ENCODE data around the gene TMEM165.
"Not testable (repeated sequence)": the region's sequence is repeated elsewhere in the genome, so short reads cannot be mapped to it uniquely, and the experiment has no call there.

TMEM165 gene

DNA sequence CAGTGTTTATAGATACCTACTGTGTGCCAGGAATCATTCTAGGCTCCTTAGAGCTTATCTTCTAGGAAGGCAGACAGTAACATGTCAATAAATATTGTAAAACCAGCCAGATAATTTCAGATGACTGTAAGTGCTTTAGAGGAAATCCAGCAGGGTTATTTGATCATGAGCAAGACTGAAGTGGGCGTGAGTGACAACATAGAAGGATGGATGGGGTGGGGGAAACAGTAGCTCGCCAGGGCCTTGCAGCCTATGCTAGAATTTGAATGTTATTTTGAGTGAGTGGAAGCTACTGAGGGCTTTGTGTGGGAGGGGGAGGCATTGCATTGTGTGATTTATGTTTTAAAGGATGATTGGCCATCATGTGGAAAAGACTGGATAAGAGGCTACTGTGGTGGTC lies 43.0 kb upstream of the TMEM165 start:
- Histone ChIP-seq H3K79me1 (ENCODE audit: low read length) (no peaks in the 10 kb centered on the region), H3K4me3 (ENCODE audit: low read depth, low read length) (no peak overlapping the region), H2BK12ac (ENCODE audit: low read length) (no peak overlapping the region), H3K9ac (ENCODE audit: low read length) (no peak overlapping the region), H3K4me1 (ENCODE audit: control insufficient read depth in 1 of 2, insufficient read depth in 2 of 2, low read length in 2 of 2) (peaks cover 0 to 2% of the 10 kb centered on the region in 2 experiments), H3K9me3 (ENCODE audit: insufficient read depth, low read depth, low read length) (no peaks in the 10 kb centered on the region), H3K36me3 (ENCODE audit: control insufficient read depth in 1 of 2, insufficient read depth in 2 of 2, low read length in 2 of 2) (no peaks in the 10 kb centered on the region), H3K27ac (ENCODE audit: low read depth, low read length) (no peak overlapping the region), H3K79me2 (ENCODE audit: control insufficient read depth, insufficient read depth, low read length, poor library complexity) (no peaks in the 10 kb centered on the region), H3K27me3 (ENCODE audit: insufficient read depth, low read length) (no peaks in the 10 kb centered on the region), H3K18ac (ENCODE audit: low read length) (no peak overlapping the region), H2AK5ac (ENCODE audit: low read length) (no peak overlapping the region), H2BK5ac (ENCODE audit: low read depth, low read length, poor library complexity) (no peak overlapping the region), H3K4ac (ENCODE audit: low read depth, low read length) (no peak overlapping the region), H4K8ac (ENCODE audit: low read depth, low read length) (no peak overlapping the region), H2BK120ac (ENCODE audit: insufficient read depth, low read length, poor library complexity) (no peak overlapping the region), H4K12ac (ENCODE audit: low read depth, low read length) (no peak overlapping the region), H3K23ac (ENCODE audit: low read length) (no peak overlapping the region), H2AFZ (ENCODE audit: insufficient read depth, low read length, poor library complexity) (no peak overlapping the region), H3K14ac (ENCODE audit: low read length) (no peak overlapping the region), H3K4me2 (ENCODE audit: low read length) (no peak overlapping the region), H4K91ac (ENCODE audit: low read depth, low read length) (no peak overlapping the region)
- no CpG with 5 or more reads among the region's 2 CpGs for WGBS (ENCODE audit: extremely low coverage, insufficient coverage, insufficient read length)
- no peak for DNase-seq

DNA sequence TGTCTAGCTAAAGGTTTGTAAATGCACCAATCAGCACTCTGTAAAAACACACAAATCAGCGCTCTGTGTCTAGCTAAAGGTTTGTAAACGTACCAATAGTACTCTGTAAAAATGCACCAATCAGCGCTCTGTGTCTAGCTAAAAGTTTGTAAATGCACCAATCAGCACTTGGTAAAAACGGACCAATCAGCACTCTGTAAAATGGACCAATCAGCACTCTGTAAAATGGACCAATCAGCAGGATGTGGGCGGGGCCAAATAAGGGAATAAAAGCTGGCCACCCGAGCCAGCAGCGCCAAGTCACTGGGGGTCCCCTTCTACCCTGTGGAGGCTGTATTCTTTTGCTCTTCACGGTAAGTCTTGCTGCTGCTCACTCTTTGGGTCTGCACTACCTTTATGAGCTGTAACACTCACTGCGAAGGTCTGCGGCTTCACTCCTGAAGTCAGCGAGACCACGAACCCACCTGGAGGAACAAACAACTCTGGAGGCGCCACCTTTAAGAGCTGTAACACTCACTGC lies 42.5 kb upstream of the TMEM165 start:
- not testable (repeated sequence) for H3K4me2 ChIP-seq (ENCODE audit: low read length); H3K79me2 ChIP-seq (ENCODE audit: control insufficient read depth, insufficient read depth, low read length, poor library complexity); H2AK5ac ChIP-seq (ENCODE audit: low read length); H2AFZ ChIP-seq (ENCODE audit: insufficient read depth, low read length, poor library complexity); H4K12ac ChIP-seq (ENCODE audit: low read depth, low read length); H4K8ac ChIP-seq (ENCODE audit: low read depth, low read length); DNase-seq; H2BK120ac ChIP-seq (ENCODE audit: insufficient read depth, low read length, poor library complexity); H3K18ac ChIP-seq (ENCODE audit: low read length); H3K23ac ChIP-seq (ENCODE audit: low read length); H3K79me1 ChIP-seq (ENCODE audit: low read length); H3K9ac ChIP-seq (ENCODE audit: low read length); H3K9me3 ChIP-seq (ENCODE audit: insufficient read depth, low read depth, low read length); H3K4me1 ChIP-seq (ENCODE audit: control insufficient read depth in 1 of 2, insufficient read depth in 2 of 2, low read length in 2 of 2); H3K27me3 ChIP-seq (ENCODE audit: insufficient read depth, low read length); H3K27ac ChIP-seq (ENCODE audit: low read depth, low read length); H2BK5ac ChIP-seq (ENCODE audit: low read depth, low read length, poor library complexity); H3K4me3 ChIP-seq (ENCODE audit: low read depth, low read length); H2BK12ac ChIP-seq (ENCODE audit: low read length); H3K36me3 ChIP-seq (ENCODE audit: control insufficient read depth in 1 of 2, insufficient read depth in 2 of 2, low read length in 2 of 2); H3K4ac ChIP-seq (ENCODE audit: low read depth, low read length); H3K14ac ChIP-seq (ENCODE audit: low read length); H4K91ac ChIP-seq (ENCODE audit: low read depth, low read length)
- no CpG with 5 or more reads among the region's 13 CpGs for WGBS (ENCODE audit: extremely low coverage, insufficient coverage, insufficient read length)

DNA sequence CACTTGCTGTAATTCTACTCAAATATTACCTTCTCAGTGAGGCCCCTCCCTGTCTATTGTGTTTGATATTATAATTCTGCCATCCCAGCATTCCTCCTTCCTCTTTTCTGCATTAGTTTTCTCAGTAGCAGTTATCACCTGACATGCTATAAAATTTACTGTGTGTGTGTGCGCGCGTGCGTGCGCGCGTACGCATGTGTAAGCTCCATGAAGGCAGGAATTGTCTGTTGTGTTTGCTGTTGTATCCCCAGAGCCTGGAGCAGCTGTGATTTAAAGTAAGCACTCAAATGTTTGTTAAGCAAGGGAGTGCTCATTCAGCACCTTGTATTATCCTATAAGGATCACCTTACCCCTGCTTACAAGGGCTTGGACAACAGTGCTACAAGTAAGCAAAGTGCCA lies 41.1 kb upstream of the TMEM165 start:
- Histone ChIP-seq H2BK12ac (ENCODE audit: low read length) (no peak overlapping the region), H2BK120ac (ENCODE audit: insufficient read depth, low read length, poor library complexity) (no peak overlapping the region), H3K4ac (ENCODE audit: low read depth, low read length) (no peak overlapping the region), H3K36me3 (ENCODE audit: control insufficient read depth in 1 of 2, insufficient read depth in 2 of 2, low read length in 2 of 2) (no peaks in the 10 kb centered on the region), H3K23ac (ENCODE audit: low read length) (no peak overlapping the region), H4K12ac (ENCODE audit: low read depth, low read length) (no peak overlapping the region), H3K14ac (ENCODE audit: low read length) (no peak overlapping the region), H4K91ac (ENCODE audit: low read depth, low read length) (no peak overlapping the region), H3K4me1 (ENCODE audit: control insufficient read depth in 1 of 2, insufficient read depth in 2 of 2, low read length in 2 of 2) (peaks cover 0 to 2% of the 10 kb centered on the region in 2 experiments), H3K4me2 (ENCODE audit: low read length) (no peak overlapping the region), H3K18ac (ENCODE audit: low read length) (no peak overlapping the region), H3K27me3 (ENCODE audit: insufficient read depth, low read length) (no peaks in the 10 kb centered on the region), H3K79me2 (ENCODE audit: control insufficient read depth, insufficient read depth, low read length, poor library complexity) (no peaks in the 10 kb centered on the region), H4K8ac (ENCODE audit: low read depth, low read length) (no peak overlapping the region), H2BK5ac (ENCODE audit: low read depth, low read length, poor library complexity) (no peak overlapping the region), H3K9ac (ENCODE audit: low read length) (no peak overlapping the region), H3K4me3 (ENCODE audit: low read depth, low read length) (no peak overlapping the region), H2AK5ac (ENCODE audit: low read length) (no peak overlapping the region), H2AFZ (ENCODE audit: insufficient read depth, low read length, poor library complexity) (no peak overlapping the region), H3K79me1 (ENCODE audit: low read length) (no peaks in the 10 kb centered on the region), H3K9me3 (ENCODE audit: insufficient read depth, low read depth, low read length) (no peaks in the 10 kb centered on the region), H3K27ac (ENCODE audit: low read depth, low read length) (no peak overlapping the region)
- no CpG with 5 or more reads among the region's 8 CpGs for WGBS (ENCODE audit: extremely low coverage, insufficient coverage, insufficient read length)
- DNase-seq, result no peak

DNA sequence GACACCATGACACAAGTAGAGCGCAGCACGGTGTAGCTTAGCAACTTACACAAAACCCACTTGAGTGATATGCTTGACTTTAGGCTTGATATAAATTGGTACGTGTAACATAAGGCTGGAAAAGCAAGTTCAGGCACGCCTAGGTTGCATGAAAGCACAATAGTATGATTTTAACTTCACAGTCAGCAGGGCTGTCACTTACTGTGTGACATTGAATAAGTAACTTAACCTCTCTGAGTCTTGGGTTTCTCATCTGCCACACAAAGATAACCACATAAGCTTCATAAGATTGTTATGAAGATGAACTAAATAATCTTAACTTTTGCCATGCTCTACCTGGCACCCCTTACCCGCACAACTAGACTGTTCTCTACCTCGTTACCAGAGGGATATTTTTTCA lies 40.2 kb upstream of the TMEM165 start:
- H4K12ac ChIP-seq (ENCODE audit: low read depth, low read length), result no peak overlapping the region
- no CpG with 5 or more reads among the region's 6 CpGs for WGBS (ENCODE audit: extremely low coverage, insufficient coverage, insufficient read length)
- no peak overlapping the region for H3K4me3 ChIP-seq (ENCODE audit: low read depth, low read length)

More for the DNA sequence above, 40.2 kb upstream of the TMEM165 start:
- Histone ChIP-seq H3K9me3 (ENCODE audit: insufficient read depth, low read depth, low read length) (no peaks in the 10 kb centered on the region), H3K79me2 (ENCODE audit: control insufficient read depth, insufficient read depth, low read length, poor library complexity) (no peaks in the 10 kb centered on the region), H3K9ac (ENCODE audit: low read length) (no peak overlapping the region), H3K18ac (ENCODE audit: low read length) (no peak overlapping the region), H3K4me2 (ENCODE audit: low read length) (no peak overlapping the region), H3K36me3 (ENCODE audit: control insufficient read depth in 1 of 2, insufficient read depth in 2 of 2, low read length in 2 of 2) (no peaks in the 10 kb centered on the region), H4K91ac (ENCODE audit: low read depth, low read length) (no peak overlapping the region), H3K14ac (ENCODE audit: low read length) (no peak overlapping the region), H2BK120ac (ENCODE audit: insufficient read depth, low read length, poor library complexity) (no peak overlapping the region), H3K4me1 (ENCODE audit: control insufficient read depth in 1 of 2, insufficient read depth in 2 of 2, low read length in 2 of 2) (peaks cover 0 to 2% of the 10 kb centered on the region in 2 experiments), H2BK12ac (ENCODE audit: low read length) (no peak overlapping the region), H2BK5ac (ENCODE audit: low read depth, low read length, poor library complexity) (no peak overlapping the region), H3K79me1 (ENCODE audit: low read length) (no peaks in the 10 kb centered on the region), H3K4ac (ENCODE audit: low read depth, low read length) (no peak overlapping the region), H4K8ac (ENCODE audit: low read depth, low read length) (no peak overlapping the region), H3K27ac (ENCODE audit: low read depth, low read length) (no peak overlapping the region), H2AK5ac (ENCODE audit: low read length) (no peak overlapping the region), H2AFZ (ENCODE audit: insufficient read depth, low read length, poor library complexity) (no peak overlapping the region), H3K23ac (ENCODE audit: low read length) (no peak overlapping the region), H3K27me3 (ENCODE audit: insufficient read depth, low read length) (no peaks in the 10 kb centered on the region)
- no peak for DNase-seq

Data from trophoblast cell (in vitro differentiated cells and primary cell).